AG09319 (cell line): ENCODE data around the gene CTNNBIP1.
"Not testable (repeated sequence)": the region's sequence is repeated elsewhere in the genome, so short reads cannot be mapped to it uniquely, and the experiment has no call there.

Experiments
- DNase-seq: peaks from one replicate; pipeline ENCODE4 v3.0.0-alpha.2; 2010; ENCODE audit warnings: low read depth; ENCODE audit errors: extremely low read depth
- TF ChIP-seq, protein P1 (sequence below): IDR thresholded peaks from 2 replicates; pipeline ENCODE4 v1.5.1; 2011; ENCODE audit warnings: low read depth, mild to moderate bottlenecking, inconsistent platforms, low read length, moderate library complexity

CTNNBIP1 gene

GRCh38 chr1:9927259-9927658 lies 17.2 kb upstream of the CTNNBIP1 start:
- TF ChIP-seq, protein P1, sequence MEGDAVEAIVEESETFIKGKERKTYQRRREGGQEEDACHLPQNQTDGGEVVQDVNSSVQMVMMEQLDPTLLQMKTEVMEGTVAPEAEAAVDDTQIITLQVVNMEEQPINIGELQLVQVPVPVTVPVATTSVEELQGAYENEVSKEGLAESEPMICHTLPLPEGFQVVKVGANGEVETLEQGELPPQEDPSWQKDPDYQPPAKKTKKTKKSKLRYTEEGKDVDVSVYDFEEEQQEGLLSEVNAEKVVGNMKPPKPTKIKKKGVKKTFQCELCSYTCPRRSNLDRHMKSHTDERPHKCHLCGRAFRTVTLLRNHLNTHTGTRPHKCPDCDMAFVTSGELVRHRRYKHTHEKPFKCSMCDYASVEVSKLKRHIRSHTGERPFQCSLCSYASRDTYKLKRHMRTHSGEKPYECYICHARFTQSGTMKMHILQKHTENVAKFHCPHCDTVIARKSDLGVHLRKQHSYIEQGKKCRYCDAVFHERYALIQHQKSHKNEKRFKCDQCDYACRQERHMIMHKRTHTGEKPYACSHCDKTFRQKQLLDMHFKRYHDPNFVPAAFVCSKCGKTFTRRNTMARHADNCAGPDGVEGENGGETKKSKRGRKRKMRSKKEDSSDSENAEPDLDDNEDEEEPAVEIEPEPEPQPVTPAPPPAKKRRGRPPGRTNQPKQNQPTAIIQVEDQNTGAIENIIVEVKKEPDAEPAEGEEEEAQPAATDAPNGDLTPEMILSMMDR = no peak
- DNase-seq = no peak

- TF ChIP-seq, protein P1 = no peak
- DNase-seq = no peak
These were observed 12.3 kb upstream of the CTNNBIP1 start for GRCh38 chr1:9922342-9922741.

GRCh38 chr1:9920606-9921005 lies 10.5 kb upstream of the CTNNBIP1 start:
- TF ChIP-seq, protein P1 = no peak
- no peak for DNase-seq

GRCh38 chr1:9917901-9918300 lies 7.8 kb upstream of the CTNNBIP1 start:
- TF ChIP-seq, protein P1 = no peak
- no peak for DNase-seq

GRCh38 chr1:9917495-9917894 lies 7.4 kb upstream of the CTNNBIP1 start:
- not testable (repeated sequence) for DNase-seq

DNA sequence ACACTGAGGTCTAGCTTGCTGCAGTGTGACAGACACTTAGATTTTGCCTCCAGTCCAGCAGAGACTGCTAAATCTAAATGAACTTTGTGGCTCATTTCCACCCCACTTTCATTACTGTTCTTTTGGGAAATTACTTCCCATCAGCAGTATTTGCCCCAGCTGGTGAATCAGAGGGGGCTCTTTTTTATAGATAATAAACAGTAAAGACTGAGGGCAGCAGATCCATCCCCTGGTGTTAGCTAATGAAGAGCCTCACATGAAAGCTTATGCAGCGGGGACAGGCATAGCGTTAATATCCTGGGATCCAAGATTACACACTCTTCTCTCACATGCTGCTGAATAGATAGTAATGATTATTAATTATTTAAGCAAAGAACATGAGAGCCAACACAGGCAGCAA lies 6.4 kb upstream of the CTNNBIP1 start:
- no peak for DNase-seq
- TF ChIP-seq, protein P1 = no peak

- no peak for DNase-seq
These were observed 4.5 kb upstream of the CTNNBIP1 start for GRCh38 chr1:9914610-9914937.

GRCh38 chr1:9912264-9912936 lies 2.3 kb upstream of the CTNNBIP1 start:
- TF ChIP-seq, protein P1 = no peak
- DNase-seq = no peak

More at GRCh38 chr1:9914610-9914937, 4.5 kb upstream of the CTNNBIP1 start:
- TF ChIP-seq, protein P1 = no peak
